Skeletal muscle tissue (tissue), 4 donors: Measurements from ENCODE around the gene TSPOAP1. TPM values are rescaled to one million over a fixed set of nuclear protein-coding genes. Genes with fewer than 3 reads are reported as not detected.
A peak's percentile ranks its signal among the peaks of the same experiment; 100 is the strongest.

ENCODE experiments used
- H3K27ac ChIP-seq: one replicate; pipeline ENCODE4 v1.7.0; 2013; ENCODE audit warnings: mild to moderate bottlenecking, low read depth, low read length, inconsistent platforms
- H3K27me3 ChIP-seq, 3 donors: one replicate each; pipeline ENCODE4 v1.7.0; 2013; ENCODE audit warnings: low read length in 3 of 3; ENCODE audit not compliant: control insufficient read depth in 3 of 3, insufficient read depth in 3 of 3
- H3K36me3 ChIP-seq, 3 donors: one replicate each; pipeline ENCODE4 v1.7.0; 2013; ENCODE audit warnings: low read length in 3 of 3; ENCODE audit not compliant: control insufficient read depth in 3 of 3, insufficient read depth in 3 of 3
- H3K4me1 ChIP-seq, 3 donors: one replicate each; pipeline ENCODE4 v1.7.0; 2013; ENCODE audit warnings: low read length in 3 of 3, mild to moderate bottlenecking in 3 of 3; ENCODE audit not compliant: control insufficient read depth in 3 of 3, insufficient read depth in 3 of 3
- H3K4me3 ChIP-seq, 3 donors: one replicate each; pipeline ENCODE4 v1.7.0; 2013; ENCODE audit warnings: low read length in 3 of 3
- H3K9ac ChIP-seq, 3 donors: one replicate each; pipeline ENCODE4 v1.7.0; 2013; ENCODE audit warnings: low read length in 3 of 3, mild to moderate bottlenecking in 3 of 3, moderate library complexity in 2 of 3, low read depth in 1 of 3
- H3K9me3 ChIP-seq, 3 donors: one replicate each; pipeline ENCODE4 v1.7.0; 2013; ENCODE audit warnings: low read length in 3 of 3; ENCODE audit not compliant: control insufficient read depth in 3 of 3
- total RNA-seq: library from RNA; depleted of rRNA; stranded (reverse); fragments of >200 nt; gene quantifications from one replicate; pipeline ENCODE4 v1.2.3, GENCODE V29; 2014
- donor health status: Osteomylitis.

The TSPOAP1 gene
- total RNA-seq, 1 donor from 2014 or later, result 1.0 TPM

- Histone ChIP-seq H3K4me1 (peaks cover 6 to 7% (median 7%) of the 10 kb centered on the region in 3 donors), H3K36me3 (no peaks in the 10 kb centered on the region), H3K27ac (no peak overlapping the region), H3K27me3 (peaks cover 11 to 42% (median 29%) of the 10 kb centered on the region in 3 donors), H3K4me3 (no peak overlapping the region), H3K9me3 (no peaks in the 10 kb centered on the region), H3K9ac (no peak overlapping the region)
Measured at GRCh38 chr17:58329035-58329809, 627 bp upstream of the TSPOAP1 start.

GRCh38 chr17:58327363-58328194, 1.0 kb downstream of the TSPOAP1 start:
- Histone ChIP-seq H3K27me3 (peaks cover 11 to 35% (median 22%) of the 10 kb centered on the region in 3 donors), H3K9me3 (no peaks in the 10 kb centered on the region), H3K36me3 (no peaks in the 10 kb centered on the region), H3K4me1 (peaks cover 9 to 15% (median 15%) of the 10 kb centered on the region in 3 donors), H3K4me3 (no peak overlapping the region), H3K27ac (no peak overlapping the region), H3K9ac (no peak overlapping the region)

DNA sequence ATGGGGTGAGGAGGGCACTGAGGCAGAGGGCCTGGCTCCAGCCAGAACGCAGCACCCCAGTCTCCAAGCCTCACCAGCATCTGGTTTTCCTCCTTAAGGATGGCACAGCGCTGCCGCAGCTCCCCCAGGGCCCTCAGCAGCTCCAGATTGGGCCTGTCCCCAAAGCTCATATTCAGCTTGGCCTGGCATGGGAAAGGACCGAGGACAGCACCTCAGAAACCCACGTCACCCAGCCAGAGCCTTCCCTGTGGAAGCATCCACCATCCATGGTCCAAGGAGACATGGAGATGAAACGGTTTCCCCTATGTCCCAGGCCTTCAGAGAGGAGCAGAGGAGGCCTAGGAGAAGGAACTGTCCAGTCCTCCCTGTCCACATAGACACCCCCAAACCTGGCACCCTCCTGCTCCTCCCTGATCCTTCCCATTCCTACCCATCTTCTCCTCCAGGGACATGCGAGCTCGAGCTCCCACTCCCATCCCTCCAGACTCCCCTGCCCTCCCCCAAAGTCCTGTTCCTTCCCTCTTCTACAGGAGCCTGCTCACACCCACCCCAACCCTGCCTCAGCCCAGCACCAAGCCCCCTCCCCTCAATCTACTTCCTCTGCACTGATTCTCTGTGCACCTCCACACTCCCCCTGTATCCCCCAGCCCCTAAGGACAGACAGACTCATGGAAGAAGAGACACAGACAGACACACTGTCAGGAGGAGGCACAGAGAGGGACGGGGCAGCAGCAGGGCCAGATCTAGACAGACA, 1.8 kb downstream of the TSPOAP1 start:
- H3K27ac ChIP-seq, result no peak overlapping the region
- no peak overlapping the region for H3K9ac ChIP-seq
- peaks cover 0 to 2% (median 0%) of the 10 kb centered on the region in 3 donors for H3K36me3 ChIP-seq
- H3K9me3 ChIP-seq, result no peaks in the 10 kb centered on the region
- H3K4me3 ChIP-seq, result no peak overlapping the region
- H3K4me1 ChIP-seq, result peaks cover 9 to 15% (median 15%) of the 10 kb centered on the region in 3 donors
- H3K27me3 ChIP-seq, result peaks cover 11 to 30% (median 22%) of the 10 kb centered on the region in 3 donors

DNA sequence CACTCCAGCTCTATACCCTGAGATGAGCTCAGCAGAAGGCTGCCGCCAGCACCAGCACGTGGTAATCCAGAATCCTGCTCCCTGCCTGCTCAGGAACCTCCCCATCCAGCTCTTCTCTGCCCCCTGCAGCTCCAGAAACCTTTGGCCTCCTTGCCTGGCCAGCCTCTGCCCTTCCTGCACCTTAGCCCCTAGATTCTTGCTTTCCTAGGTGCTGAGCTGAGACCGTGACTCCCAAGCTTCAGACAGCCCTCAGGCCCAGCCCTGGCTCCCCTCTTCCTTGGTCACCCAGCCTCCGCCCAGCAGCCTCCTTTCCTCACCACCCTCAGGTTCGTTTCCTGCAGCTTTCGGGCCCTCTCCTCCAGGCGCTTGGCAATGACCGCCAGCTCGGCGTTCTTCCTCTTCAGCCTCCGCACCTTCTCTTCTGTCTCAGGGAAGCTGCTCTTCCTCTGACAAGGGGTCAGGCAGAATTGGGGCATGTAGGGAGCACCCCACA, 2.6 kb downstream of the TSPOAP1 start:
- Histone ChIP-seq H3K4me1 (peaks cover 9 to 15% (median 15%) of the 10 kb centered on the region in 3 donors), H3K36me3 (peaks cover 0 to 2% (median 0%) of the 10 kb centered on the region in 3 donors), H3K4me3 (no peak overlapping the region), H3K9me3 (no peaks in the 10 kb centered on the region), H3K9ac (no peak overlapping the region), H3K27ac (no peak overlapping the region), H3K27me3 (peaks cover 11 to 25% (median 22%) of the 10 kb centered on the region in 3 donors)

DNA sequence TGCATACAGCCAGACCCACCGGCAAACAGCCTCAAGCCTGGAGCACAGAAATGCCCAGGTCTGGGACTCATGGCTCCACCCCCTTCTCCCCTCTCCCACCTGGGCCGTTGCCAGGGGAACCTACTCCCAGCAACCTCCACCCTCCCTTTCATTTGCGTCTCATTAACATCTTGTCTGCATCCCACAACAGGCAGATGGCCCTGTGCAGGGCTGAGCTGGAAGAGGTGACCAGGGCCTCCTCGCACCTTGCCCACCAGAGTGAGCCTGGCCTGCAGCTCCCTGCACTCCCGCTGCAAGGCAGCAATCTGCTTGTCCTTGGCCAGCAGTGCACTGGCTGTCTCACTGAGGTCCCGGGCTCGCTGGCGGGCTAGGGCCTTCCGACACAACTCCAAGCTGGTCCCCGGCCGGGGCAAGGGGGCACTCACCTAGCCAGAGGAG, 3.3 kb downstream of the TSPOAP1 start:
- H3K9ac ChIP-seq, result peak overlapping the region; percentile 78 to 91 (median 81)

DNA sequence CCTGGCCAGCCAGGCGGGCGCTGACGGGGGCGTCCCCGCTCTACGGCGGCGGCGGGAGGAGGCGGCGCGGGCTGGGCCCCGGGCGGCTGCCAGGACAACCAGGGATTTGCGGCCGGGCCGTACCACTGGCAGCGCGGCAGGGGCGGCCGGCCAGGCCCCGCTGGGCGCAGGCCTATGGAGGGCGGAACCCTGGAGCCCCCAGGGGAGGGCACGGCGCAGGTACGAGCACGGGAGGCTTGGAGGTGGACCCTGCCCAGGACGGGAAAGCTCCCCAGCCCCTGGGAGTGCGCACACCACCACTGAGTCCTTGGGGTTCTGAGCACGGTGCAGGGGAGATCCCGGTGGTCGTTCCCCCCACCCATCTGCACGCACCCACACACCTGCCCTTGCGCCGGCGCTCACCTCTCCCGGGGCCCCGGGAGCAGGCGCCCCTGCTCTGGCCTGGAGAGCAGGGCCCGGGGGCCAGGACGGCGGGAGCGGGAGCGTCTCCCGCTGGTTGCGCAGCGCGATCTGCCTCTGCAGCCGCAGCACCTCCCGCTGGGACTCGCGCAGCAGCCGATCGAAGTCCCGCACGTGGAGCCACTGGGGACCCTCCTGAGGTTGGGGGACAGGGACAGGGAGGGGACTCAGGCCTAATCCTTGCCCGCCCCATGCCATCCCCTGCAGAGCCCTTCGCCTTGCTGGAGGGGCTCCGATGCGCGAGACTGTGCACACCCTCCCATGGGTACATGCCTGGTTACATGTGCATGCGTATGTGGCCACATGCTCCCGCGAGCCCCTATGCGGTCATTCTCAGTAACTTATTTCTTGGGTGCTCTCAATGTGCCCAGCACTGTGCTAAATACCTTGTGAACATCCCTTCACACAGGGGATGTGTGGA, 3.9 kb downstream of the TSPOAP1 start:
- Histone ChIP-seq H3K4me1 (peaks cover 9 to 15% (median 15%) of the 10 kb centered on the region in 3 donors), H3K4me3 (peak overlapping the region; percentile 77 to 86 (median 83)), H3K36me3 (peaks cover 0 to 2% (median 0%) of the 10 kb centered on the region in 3 donors), H3K27me3 (peaks cover 7 to 20% (median 18%) of the 10 kb centered on the region in 3 donors), H3K9ac (peak overlapping the region; percentile 78 to 91 (median 81)), H3K27ac (no peak overlapping the region), H3K9me3 (no peaks in the 10 kb centered on the region)

More for the DNA sequence above, 3.3 kb downstream of the TSPOAP1 start:
- Histone ChIP-seq H3K27ac (no peak overlapping the region), H3K4me1 (peaks cover 9 to 15% (median 15%) of the 10 kb centered on the region in 3 donors), H3K36me3 (peaks cover 0 to 2% (median 0%) of the 10 kb centered on the region in 3 donors), H3K9me3 (no peaks in the 10 kb centered on the region), H3K27me3 (peaks cover 9 to 25% (median 18%) of the 10 kb centered on the region in 3 donors), H3K4me3 (peak overlapping the region; percentile 77 to 86 (median 83))

- H3K36me3 ChIP-seq, result peaks cover 0 to 2% (median 0%) of the 10 kb centered on the region in 3 donors
- peak overlapping the region; percentile 75 to 86 (median 83) for H3K4me3 ChIP-seq
- no peak overlapping the region for H3K27ac ChIP-seq
- no peaks in the 10 kb centered on the region for H3K9me3 ChIP-seq
- H3K27me3 ChIP-seq, result peaks cover 7 to 18% (median 14%) of the 10 kb centered on the region in 3 donors
- peak overlapping the region; percentile 78 to 91 (median 81) for H3K9ac ChIP-seq
- H3K4me1 ChIP-seq, result peaks cover 9 to 15% (median 15%) of the 10 kb centered on the region in 3 donors
Measured at GRCh38 chr17:58324056-58324408, 4.6 kb downstream of the TSPOAP1 start.

DNA sequence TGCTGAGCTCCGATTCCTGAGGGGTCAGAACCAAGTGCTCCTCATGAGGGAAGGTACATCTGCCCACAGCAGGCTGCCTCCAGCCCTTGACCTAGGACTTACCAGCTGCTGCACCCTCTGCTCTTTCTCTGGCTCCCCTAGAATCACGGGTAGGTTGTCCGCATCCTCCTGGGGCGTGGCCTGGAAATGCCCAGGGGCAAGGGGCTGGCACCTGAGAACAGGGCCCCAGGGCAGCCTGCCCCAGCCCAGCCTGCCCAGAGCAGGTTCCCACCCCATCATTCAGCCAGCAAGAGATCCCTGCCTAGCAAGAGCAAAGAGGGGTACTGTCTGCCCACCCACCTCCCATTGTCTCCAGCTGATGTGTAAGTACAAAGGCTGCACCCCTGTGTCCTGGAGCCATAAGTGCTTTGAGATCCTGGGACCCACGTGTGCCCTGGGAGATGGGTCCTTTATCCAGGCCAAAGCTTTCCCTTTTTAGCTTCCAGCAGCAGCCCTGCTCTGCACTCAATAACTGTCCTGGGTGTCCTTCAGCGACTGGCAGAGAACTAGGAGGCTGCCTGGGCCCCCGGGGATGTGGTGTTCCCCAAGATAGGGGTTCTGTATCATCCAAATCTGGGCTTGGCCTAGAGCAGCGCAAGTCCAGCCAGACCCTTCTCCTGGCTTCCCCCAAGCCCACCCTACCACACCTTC, 5.1 kb downstream of the TSPOAP1 start:
- H3K4me3 ChIP-seq, result peak overlapping the region; percentile 75 to 86 (median 83)
- H3K9me3 ChIP-seq, result no peaks in the 10 kb centered on the region
- peaks cover 7 to 13% (median 9%) of the 10 kb centered on the region in 3 donors for H3K27me3 ChIP-seq
- H3K27ac ChIP-seq, result no peak overlapping the region
- peaks cover 0 to 2% (median 0%) of the 10 kb centered on the region in 3 donors for H3K36me3 ChIP-seq
- H3K9ac ChIP-seq, result peak overlapping the region; percentile 78 to 91 (median 81)
- H3K4me1 ChIP-seq, result peaks cover 9 to 15% (median 15%) of the 10 kb centered on the region in 3 donors
